PC-3 (cell line): ENCODE data around the gene ALDH7A1. TPM values are rescaled to one million over a fixed set of nuclear protein-coding genes. Genes with fewer than 3 reads are reported as not detected.

Experiments
- ATAC-seq: fragments of 200-7000 bp; cut with Tn5 transposase; 2 replicates; pipeline ENCODE4 v1.9.1; 2020; ENCODE audit warnings: mild to moderate bottlenecking, moderate library complexity
- BruUV-seq: library from RNA; stranded (reverse); fragments of 400-500 nt; replicated peaks from 2 replicates; lab custom pipeline; 2021; lab: Mats Ljungman, UMichigan
- CTCF ChIA-PET: fragments of 300-600 bp; sonication (Branson Sonifier 250); formaldehyde crosslinking; loops from one replicate; lab custom pipeline; 2022; ENCODE audit warnings: antibody characterized with exemption; lab: Charles Lee
- POLR2A ChIA-PET: fragments of 300-600 bp; sonication (Branson Sonifier 250); formaldehyde crosslinking; loops from one replicate; lab custom pipeline; 2022; ENCODE audit warnings: antibody characterized with exemption; ENCODE audit not compliant: unreplicated experiment; lab: Charles Lee
- DNase-seq: peaks from one replicate; pipeline ENCODE4 v3.0.0-alpha.2; 2015
- H2AFZ ChIP-seq: fragments of 300-600 bp; sonication (generic); 2 replicates; pipeline ENCODE4 v1.6.0; 2016; ENCODE audit warnings: antibody characterized with exemption, low read length
- H3F3A ChIP-seq: fragments of 300-600 bp; sonication (generic); one replicate; pipeline ENCODE4 v1.6.0; 2017; ENCODE audit warnings: antibody characterized with exemption, low read length, control low read depth, mild to moderate bottlenecking; ENCODE audit not compliant: unreplicated experiment
- H3K27ac ChIP-seq: fragments of 300-600 bp; sonication (generic); 2 replicates; pipeline ENCODE4 v1.5.1; 2016; ENCODE audit warnings: mild to moderate bottlenecking, low read length
- H3K27me3 ChIP-seq: fragments of 300-600 bp; sonication (generic); 2 replicates; pipeline ENCODE4 v1.6.1; 2016; ENCODE audit warnings: low read length, mixed read lengths
- H3K36me3 ChIP-seq: fragments of 300-600 bp; sonication (generic); 2 replicates; pipeline ENCODE4 v1.6.1; 2016; ENCODE audit warnings: low read depth, mixed run types, low read length, mixed read lengths
- H3K4me1 ChIP-seq: fragments of 300-600 bp; sonication (generic); 2 replicates; pipeline ENCODE4 v1.5.1; 2016; ENCODE audit warnings: low read length; ENCODE audit not compliant: insufficient read depth
- H3K4me2 ChIP-seq: fragments of 300-600 bp; sonication (generic); 2 replicates; pipeline ENCODE4 v1.6.0; 2016; ENCODE audit warnings: low read length
- H3K4me3 ChIP-seq: fragments of 300-600 bp; sonication (generic); 2 replicates; pipeline ENCODE4 v1.5.1; 2016; ENCODE audit warnings: mild to moderate bottlenecking, low read length, mixed read lengths
- H3K79me2 ChIP-seq: fragments of 300-600 bp; sonication (generic); 2 replicates; pipeline ENCODE4 v1.6.1; 2017; ENCODE audit warnings: low read length, mixed read lengths
- H3K9ac ChIP-seq: fragments of 300-600 bp; sonication (generic); 2 replicates; pipeline ENCODE4 v1.6.0; 2016; ENCODE audit warnings: mild to moderate bottlenecking, low read length
- H3K9me2 ChIP-seq: fragments of 300-600 bp; sonication (generic); replicated peaks from 2 replicates; pipeline ENCODE4 v1.6.1; 2016; ENCODE audit warnings: mixed run types, low read length, mixed read lengths
- H3K9me3 ChIP-seq: fragments of 300-600 bp; sonication (generic); 2 replicates; pipeline ENCODE4 v1.6.1; 2016; ENCODE audit warnings: low read length, mixed read lengths
- H4K20me1 ChIP-seq: fragments of 300-600 bp; sonication (generic); 2 replicates; pipeline ENCODE4 v1.6.1; 2016; ENCODE audit warnings: low read length, mixed read lengths
- CTCF ChIP-seq: fragments of 300-600 bp; sonication (generic); conservative IDR thresholded peaks from 2 replicates; pipeline ENCODE4 v1.5.1; 2017; ENCODE audit warnings: antibody characterized with exemption, low read depth, mild to moderate bottlenecking, low read length
- EZH2 ChIP-seq: fragments of 300-600 bp; sonication (generic); IDR thresholded peaks from one replicate; pipeline ENCODE4 v1.6.1; 2017; ENCODE audit warnings: antibody characterized with exemption, mild to moderate bottlenecking, low read length; ENCODE audit not compliant: unreplicated experiment
- EZH2phosphoT487 ChIP-seq: fragments of 300-600 bp; sonication (generic); IDR thresholded peaks from 2 replicates; pipeline ENCODE4 v1.6.1; 2018; ENCODE audit warnings: mild to moderate bottlenecking, antibody characterized with exemption, low read length, borderline replicate concordance
- intact Hi-C: fragments of 100-400 bp; cut with micrococcal nuclease; formaldehyde crosslinking; loops from 2 replicates; pipeline ENCODE4 v1.9.0; 2023
- total RNA-seq: library from RNA; depleted of rRNA; stranded (reverse); fragments of >200 nt; gene quantifications from 2 replicates; pipeline ENCODE4 v1.2.3, GENCODE V29; 2014

The ALDH7A1 gene
- total RNA-seq, 1 experiment from 2014 or later = 45.9 TPM

GRCh38 chr5:126575644-126576043 is 19.4 kb downstream of the ALDH7A1 start:
- intact Hi-C loops = no loop called here
- no peak overlapping the region for H2AFZ ChIP-seq
- H3K27me3 ChIP-seq = no peaks in the 10 kb centered on the region
- H3K79me2 ChIP-seq = no peaks in the 10 kb centered on the region
- H3K4me3 ChIP-seq = no peak overlapping the region
- H3K4me2 ChIP-seq = no peak overlapping the region
- no peaks in the 10 kb centered on the region for H3F3A ChIP-seq
- TF ChIP-seq EZH2 = no peak
- TF ChIP-seq CTCF = no peak
- no peaks in the 10 kb centered on the region for H3K4me1 ChIP-seq
- ATAC-seq = no peak
- ChIA-PET POLR2A (interaction anchor here (0.6 kb wide), 1 partner anchor 19 kb away, joined by 15 read pairs; no protein-coding TSS in a partner anchor), CTCF (no interaction called here)
- H3K27ac ChIP-seq = no peak overlapping the region
- H3K9me3 ChIP-seq = no peaks in the 10 kb centered on the region
- no peaks in the 10 kb centered on the region for H4K20me1 ChIP-seq
- H3K36me3 ChIP-seq = peaks cover 21% of the 10 kb centered on the region
- H3K9me2 ChIP-seq = no peaks in the 10 kb centered on the region
- H3K9ac ChIP-seq = no peak overlapping the region
- DNase-seq = no peak
- no TSS peak for BruUV-seq

- no peak for ATAC-seq
- H3K9me3 ChIP-seq = no peaks in the 10 kb centered on the region
- no peaks in the 10 kb centered on the region for H3K27me3 ChIP-seq
- no peak overlapping the region for H3K4me2 ChIP-seq
- TF ChIP-seq CTCF (no peak), EZH2phosphoT487 (no peak), EZH2 (no peak)
- no peaks in the 10 kb centered on the region for H3F3A ChIP-seq
- no TSS peak for BruUV-seq
- no peak overlapping the region for H2AFZ ChIP-seq
- no peaks in the 10 kb centered on the region for H4K20me1 ChIP-seq
- CTCF ChIA-PET = no interaction called here
- H3K4me3 ChIP-seq = no peak overlapping the region
- no peak for DNase-seq
- H3K36me3 ChIP-seq = peaks cover 30% of the 10 kb centered on the region
- H3K79me2 ChIP-seq = no peaks in the 10 kb centered on the region
- no peak overlapping the region for H3K9ac ChIP-seq
- H3K4me1 ChIP-seq = no peaks in the 10 kb centered on the region
- no peaks in the 10 kb centered on the region for H3K9me2 ChIP-seq
- POLR2A ChIA-PET = no interaction called here
- intact Hi-C loops = no loop called here
- no peak overlapping the region for H3K27ac ChIP-seq
Observed at GRCh38 chr5:126568206-126568755, 26.7 kb downstream of the ALDH7A1 start.

- Histone ChIP-seq H2AFZ (no peak overlapping the region), H3K9ac (no peak overlapping the region), H3K36me3 (peaks cover 24% of the 10 kb centered on the region), H3K4me3 (no peak overlapping the region), H3K4me2 (no peak overlapping the region), H3K9me3 (no peaks in the 10 kb centered on the region), H3K79me2 (no peaks in the 10 kb centered on the region), H3K4me1 (no peaks in the 10 kb centered on the region), H3K9me2 (no peaks in the 10 kb centered on the region), H3K27me3 (no peaks in the 10 kb centered on the region), H3K27ac (no peak overlapping the region), H4K20me1 (no peaks in the 10 kb centered on the region), H3F3A (no peaks in the 10 kb centered on the region)
- TF ChIP-seq EZH2 = no peak
- TF ChIP-seq CTCF = no peak
- TF ChIP-seq EZH2phosphoT487 = no peak
- intact Hi-C loops = no loop called here
- DNase-seq (no peak), ATAC-seq (no peak)
- no TSS peak for BruUV-seq
- CTCF ChIA-PET = no interaction called here
- POLR2A ChIA-PET = no interaction called here
Observed at GRCh38 chr5:126562823-126563222, 32.2 kb downstream of the ALDH7A1 start.
